ENCODE data around the gene GMPR2. TPM values are rescaled to one million over a fixed set of nuclear protein-coding genes. Genes with fewer than 3 reads are reported as not detected.
A peak's percentile ranks its signal among the peaks of the same experiment; 100 is the strongest.

GMPR2 gene
- total and polyA plus RNA-seq, 2 of the 13 experiments (the other 11 are each of a cell fraction or from before 2014, with no cell fraction given) = 210 to 273 TPM

GRCh38 chr14:24238527-24239037 lies 5.9 kb downstream of the GMPR2 start:
- Histone ChIP-seq H3K9me3 (ENCODE audit: low read length) (no peaks in the 10 kb centered on the region), H3K36me3 (replicated peaks in 1 of 2; ENCODE audit: control insufficient read depth in 1 of 2, insufficient read depth in 2 of 2, low read length in 2 of 2) (peaks cover 44 to 70% of the 10 kb centered on the region in 2 experiments), H3K4me2 (ENCODE audit: low read depth, low read length) (no peak overlapping the region), H3K27ac (ENCODE audit: extremely low read length, insufficient read depth, low read length) (no peak overlapping the region), H3K9ac (ENCODE audit: insufficient read depth, low read depth, low read length) (no peak overlapping the region), H3K4me3 (replicated peaks in 1 of 3; ENCODE audit: insufficient read depth in 1 of 3, low read depth in 2 of 3, low read length in 3 of 3) (no peak overlapping the region), H2AFZ (ENCODE audit: low read length) (no peak overlapping the region), H3K4me1 (ENCODE audit: insufficient read depth, low read length) (peaks cover 52% of the 10 kb centered on the region), H4K20me1 (ENCODE audit: insufficient read depth, low read length) (0 out of 2 replicates have a peak, but pooled peaks cover 3% of the 10 kb centered on the region), H3K79me2 (ENCODE audit: insufficient read depth, low read length) (peaks cover 29% of the 10 kb centered on the region), H3K27me3 (ENCODE audit: control insufficient read depth in 1 of 2, insufficient read depth in 2 of 2, low read length in 2 of 2) (no peaks in the 10 kb centered on the region; a peak in 1 of 5 replicates)
- no peak for FAIRE-seq
- BruUV-seq (replicated peaks) = no TSS peak
- 99% methylated on average over 5 of the region's 5 CpGs for WGBS (ENCODE audit: low lambda C conversion rate)
- DNase-seq (ENCODE audit: low spot score) = no peak
- TF ChIP-seq RBFOX2 (IDR thresholded peaks at IDR 0.05; ENCODE audit: low read depth, low read length) (peak; percentile 58), ZNF816 (CRISPR knock-in tag; IDR thresholded peaks at IDR 0.05; ENCODE audit: borderline replicate concordance) (no peak), U2AF1 (optimal IDR thresholded peaks at IDR 0.05; ENCODE audit: low read depth, low read length) (no peak), NKX3-1 (CRISPR knock-in tag; IDR thresholded peaks at IDR 0.05) (no peak), RBM22 (optimal IDR thresholded peaks at IDR 0.05; ENCODE audit: low read length) (peak; percentile 32), POLR2AphosphoS5 (IDR thresholded peaks at IDR 0.05; ENCODE audit: low read depth, low read length) (0 out of 2 replicates have a peak, but pooled peaks have one; percentile 13), ADNP (CRISPR knock-in tag; IDR thresholded peaks at IDR 0.05) (no peak), ASH2L (IDR thresholded peaks at IDR 0.05; ENCODE audit: insufficient read length, low read depth, low read length) (no peak), ZNF136 (CRISPR knock-in tag; IDR thresholded peaks at IDR 0.05; ENCODE audit: low read depth) (no peak), ZNF737 (CRISPR knock-in tag; IDR thresholded peaks at IDR 0.05; ENCODE audit: borderline replicate concordance) (no peak), ZNF549 (CRISPR knock-in tag; IDR thresholded peaks at IDR 0.05) (no peak), ZNF367 (CRISPR knock-in tag; IDR thresholded peaks at IDR 0.05; ENCODE audit: borderline replicate concordance) (no peak), PRDM10 (CRISPR knock-in tag; IDR thresholded peaks at IDR 0.05; ENCODE audit: low read depth) (peak; percentile 60; the same call in 1 of the 2 replicates)
- TF ChIP-seq, protein P1, sequence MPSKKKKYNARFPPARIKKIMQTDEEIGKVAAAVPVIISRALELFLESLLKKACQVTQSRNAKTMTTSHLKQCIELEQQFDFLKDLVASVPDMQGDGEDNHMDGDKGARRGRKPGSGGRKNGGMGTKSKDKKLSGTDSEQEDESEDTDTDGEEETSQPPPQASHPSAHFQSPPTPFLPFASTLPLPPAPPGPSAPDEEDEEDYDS (CRISPR knock-in tag; IDR thresholded peaks at IDR 0.05) = no peak
- in situ Hi-C loops (cut with HindIII; ENCODE audit: extremely low pct_ligation_motif_present, low pct_unique_long_range_greater_than_20kb) = no loop called here
- ChIA-PET CTCF (ENCODE audit: low intra/inter-chr PET ratio, low total read pairs) (no interaction called here), POLR2A (interaction anchor here (0.5 to 18.0 kb wide), 11 partner anchors 9 to 124 kb away, joined by 3 to 850 read pairs (median 6); partner anchors contain the start of genes CHMP4A, CIDEB, DCAF11 and DHRS1)
- no peak for ATAC-seq
- intact Hi-C loops (cut with micrococcal nuclease; ENCODE audit: unreplicated experiment) = loop anchor here (10.0 kb wide), 1 partner anchor 1186 kb away; no protein-coding TSS in a partner anchor
